ENCODE results near the gene KCNH4. TPM values are rescaled to one million over a fixed set of nuclear protein-coding genes. Genes with fewer than 3 reads are reported as not detected.

Gene KCNH4
- total and polyA plus RNA-seq, 2 experiments from 2014 or later, result not detected

- no peaks in the 10 kb centered on the region for H3K9me3 ChIP-seq (ENCODE audit: low read depth)
- H3K27me3 ChIP-seq, result no peaks in the 10 kb centered on the region
- no peak overlapping the region for H3K27ac ChIP-seq
- no peak overlapping the region for H3K4me3 ChIP-seq
- H3K36me3 ChIP-seq, result no peaks in the 10 kb centered on the region
- DNase-seq (ENCODE audit: low read depth in 1 of 2, low spot score in 1 of 2), result no peak
- no peaks in the 10 kb centered on the region for H3K4me1 ChIP-seq (ENCODE audit: low read depth)
- no peak for TF ChIP-seq CTCF (IDR thresholded peaks at IDR 0.05; ENCODE audit: low read depth, low read length)
Observed at GRCh38 chr17:42167807-42168206, 13.1 kb downstream of the KCNH4 start.

- H3K9me3 ChIP-seq (ENCODE audit: low read depth), result no peaks in the 10 kb centered on the region
- TF ChIP-seq CTCF (IDR thresholded peaks at IDR 0.05; ENCODE audit: low read depth, low read length), result no peak
- H3K4me3 ChIP-seq, result no peak overlapping the region
- no peak for DNase-seq (ENCODE audit: low read depth in 1 of 2, low spot score in 1 of 2)
- peaks cover 2% of the 10 kb centered on the region for H3K4me1 ChIP-seq (ENCODE audit: low read depth)
- no peaks in the 10 kb centered on the region for H3K36me3 ChIP-seq
- H3K27ac ChIP-seq, result no peak overlapping the region
- no peaks in the 10 kb centered on the region for H3K27me3 ChIP-seq
Observed at GRCh38 chr17:42166196-42166763, 14.7 kb downstream of the KCNH4 start.

GRCh38 chr17:42165751-42166150 is 15.2 kb downstream of the KCNH4 start:
- no peak for DNase-seq (ENCODE audit: low read depth in 1 of 2, low spot score in 1 of 2)
- TF ChIP-seq CTCF (IDR thresholded peaks at IDR 0.05; ENCODE audit: low read depth, low read length), result no peak
- Histone ChIP-seq H3K27me3 (no peaks in the 10 kb centered on the region), H3K4me1 (ENCODE audit: low read depth) (peaks cover 4% of the 10 kb centered on the region), H3K27ac (no peak overlapping the region), H3K4me3 (no peak overlapping the region), H3K9me3 (ENCODE audit: low read depth) (no peaks in the 10 kb centered on the region), H3K36me3 (no peaks in the 10 kb centered on the region)

GRCh38 chr17:42163696-42164407 is 17.1 kb downstream of the KCNH4 start:
- no peaks in the 10 kb centered on the region for H3K36me3 ChIP-seq
- no peak overlapping the region for H3K4me3 ChIP-seq
- no peaks in the 10 kb centered on the region for H3K9me3 ChIP-seq (ENCODE audit: low read depth)
- peaks cover 4% of the 10 kb centered on the region for H3K4me1 ChIP-seq (ENCODE audit: low read depth)
- no peak overlapping the region for H3K27ac ChIP-seq
- no peak for TF ChIP-seq CTCF (IDR thresholded peaks at IDR 0.05; ENCODE audit: low read depth, low read length)
- H3K27me3 ChIP-seq, result no peaks in the 10 kb centered on the region
- no peak for DNase-seq (ENCODE audit: low read depth in 1 of 2, low spot score in 1 of 2)

GRCh38 chr17:42163113-42163512 is 17.8 kb downstream of the KCNH4 start:
- TF ChIP-seq CTCF (IDR thresholded peaks at IDR 0.05; ENCODE audit: low read depth, low read length), result peak; percentile 51
- H3K36me3 ChIP-seq, result no peaks in the 10 kb centered on the region
- DNase-seq (ENCODE audit: low read depth in 1 of 2, low spot score in 1 of 2), result no peak

More at GRCh38 chr17:42163113-42163512, 17.8 kb downstream of the KCNH4 start:
- Histone ChIP-seq H3K4me3 (no peak overlapping the region), H3K9me3 (ENCODE audit: low read depth) (no peaks in the 10 kb centered on the region), H3K4me1 (ENCODE audit: low read depth) (peaks cover 4% of the 10 kb centered on the region), H3K27ac (no peak overlapping the region), H3K27me3 (no peaks in the 10 kb centered on the region)
